HG03432 (cell line): Measurements from ENCODE around the gene GNG2.

Experiments used
- ATAC-seq: cut with Tn5 transposase; IDR thresholded peaks from one replicate; pipeline ENCODE4 v1.9.1; 2021; ENCODE audit warnings: mild to moderate bottlenecking, moderate library complexity; ENCODE audit not compliant: unreplicated experiment

Gene GNG2

DNA sequence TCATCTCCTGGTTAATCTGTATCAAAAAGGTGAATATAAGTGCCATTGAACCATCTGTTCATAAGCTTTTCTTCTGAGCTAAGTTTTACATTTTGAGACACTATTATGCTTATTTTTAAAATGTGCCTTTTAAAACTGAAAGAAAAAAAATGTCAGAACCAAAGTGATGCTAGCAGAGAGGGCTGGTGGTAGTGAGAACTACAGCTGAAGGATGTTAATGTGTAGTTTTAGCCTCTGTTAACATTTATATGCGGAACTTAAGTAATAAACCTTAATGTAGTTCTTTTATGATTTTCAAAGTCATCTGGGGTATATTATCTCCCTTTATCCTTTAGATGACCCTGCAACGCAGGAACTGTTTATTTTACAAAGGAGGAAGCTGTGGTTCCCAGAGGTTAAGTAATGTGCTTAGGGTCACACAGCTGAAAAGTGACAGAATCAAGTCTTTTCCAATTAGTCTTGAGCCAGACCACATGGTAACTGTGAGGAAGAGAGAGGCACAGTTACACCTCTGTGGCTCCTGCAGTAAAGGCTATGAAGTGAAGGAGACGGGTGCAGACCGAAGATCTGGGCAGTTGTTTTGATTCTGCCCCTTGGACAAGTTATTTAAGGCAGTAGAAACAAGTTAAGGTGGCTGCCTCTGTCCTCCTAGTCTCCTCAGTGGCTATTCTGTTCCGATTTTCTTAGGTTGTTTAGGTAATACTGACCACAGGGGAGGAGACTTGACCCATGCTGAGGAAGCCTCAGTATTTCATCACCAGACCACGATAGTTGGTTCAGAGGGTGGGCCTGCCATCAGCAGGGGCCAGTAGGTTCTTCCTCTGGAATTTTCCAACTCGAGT, 23.9 kb downstream of the GNG2 start:
- peak; percentile 72 for ATAC-seq

DNA sequence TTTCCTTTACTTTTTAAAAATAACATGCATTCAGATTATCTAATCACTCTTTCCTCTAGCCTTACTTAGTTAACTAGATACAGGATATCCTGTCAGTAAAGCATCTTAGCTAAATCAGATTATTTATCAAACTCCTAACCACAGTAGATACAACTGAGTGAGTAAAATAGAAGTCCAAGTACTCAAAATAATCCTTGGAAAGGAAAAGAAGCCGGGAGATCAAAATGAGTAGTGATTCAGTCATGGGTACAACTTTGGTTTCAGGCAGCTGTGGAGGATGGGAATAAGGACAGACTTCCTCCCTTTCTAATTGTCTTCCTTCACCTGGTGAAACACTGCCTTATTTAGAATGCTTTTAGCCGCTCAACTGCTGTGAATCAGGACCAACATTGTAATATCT, 29.4 kb downstream of the GNG2 start:
- no peak for ATAC-seq

DNA sequence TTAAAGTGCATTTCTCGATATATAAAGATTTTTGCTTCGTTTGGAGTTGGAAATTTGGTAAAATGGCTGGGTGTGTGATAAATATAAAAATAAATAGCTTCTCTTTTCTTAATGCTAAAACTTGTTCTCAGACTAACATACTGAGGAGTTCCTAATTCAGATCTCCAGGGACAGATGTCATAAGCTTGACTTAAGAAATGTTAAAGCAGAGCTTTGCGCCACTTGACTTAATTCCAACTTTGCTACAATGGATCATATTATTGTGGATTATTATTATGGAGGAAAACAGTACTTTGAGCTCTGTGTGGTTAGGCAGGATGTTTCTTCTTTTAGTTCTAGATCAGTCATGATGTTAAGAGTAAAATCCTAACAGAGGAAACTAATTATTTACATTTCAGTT, 33.8 kb downstream of the GNG2 start:
- no peak for ATAC-seq

DNA sequence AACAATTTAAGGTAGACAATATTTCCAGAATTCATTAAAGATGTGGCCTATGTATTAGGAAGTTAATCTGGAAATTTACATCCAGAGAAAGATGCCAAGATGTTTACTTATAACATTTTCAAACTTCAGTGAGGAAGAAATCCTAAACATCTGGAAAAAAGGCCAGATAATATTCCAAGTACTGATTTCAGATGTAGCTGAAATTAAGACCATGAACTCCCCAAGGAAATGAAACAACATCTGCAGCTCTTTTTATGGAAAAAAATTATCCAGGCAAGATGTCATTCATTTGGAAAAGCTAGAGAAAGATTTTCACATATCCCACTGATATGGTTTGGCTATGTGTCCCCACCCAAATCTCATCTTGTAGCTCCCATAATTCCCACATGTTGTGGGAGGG, 35.0 kb downstream of the GNG2 start:
- no peak for ATAC-seq

DNA sequence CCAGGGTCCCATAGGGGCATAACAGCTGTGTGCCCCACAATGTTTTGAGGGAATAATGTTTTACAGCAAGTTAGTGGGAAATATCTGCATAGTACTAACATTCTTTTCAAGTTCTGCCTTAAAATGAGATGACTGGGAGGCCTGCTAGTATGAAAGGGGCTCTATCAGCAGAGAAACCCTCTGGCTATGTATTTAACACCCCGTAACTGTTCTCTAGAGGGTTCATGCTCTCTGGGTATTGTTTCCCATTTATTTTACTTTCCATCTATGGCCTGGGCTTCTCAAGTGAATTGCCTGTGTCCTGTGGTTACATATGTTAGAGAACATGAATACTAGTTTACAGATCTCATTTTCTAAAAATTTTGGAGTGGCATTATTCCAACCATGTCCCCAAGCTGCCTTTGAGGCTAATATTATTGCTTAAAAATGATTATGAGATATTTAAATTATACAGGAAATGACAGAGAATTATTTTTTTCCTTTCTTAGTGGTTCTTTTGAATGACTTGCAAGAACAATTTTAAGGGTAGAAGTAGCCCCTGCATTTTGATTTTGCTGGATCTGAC, 37.5 kb downstream of the GNG2 start:
- no peak for ATAC-seq

DNA sequence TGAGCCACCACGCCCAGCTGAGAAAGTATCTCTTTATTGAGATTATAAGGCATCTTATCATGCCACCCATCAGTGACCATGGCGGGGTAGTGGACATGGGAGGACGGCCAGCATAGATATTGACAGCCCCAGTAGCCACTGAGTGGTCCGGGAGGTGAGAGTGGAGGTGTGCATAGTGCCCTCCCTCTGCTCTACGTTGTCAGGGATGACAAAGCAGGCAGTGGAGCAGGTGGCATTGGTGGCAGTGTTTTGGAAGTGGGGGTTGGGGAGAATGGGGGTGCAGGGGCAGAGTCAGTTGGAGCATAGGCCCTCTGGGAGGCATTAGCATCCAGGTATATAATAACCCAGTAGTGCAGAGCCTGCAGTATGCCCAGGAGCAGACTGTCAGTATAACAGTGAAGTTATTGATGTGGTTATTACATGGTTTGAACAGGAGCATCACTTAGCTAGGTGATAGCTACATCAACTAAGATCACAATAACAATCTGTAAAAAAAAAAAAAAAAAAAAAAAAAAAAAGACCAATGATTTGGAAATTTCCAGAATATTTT, 41.1 kb downstream of the GNG2 start:
- ATAC-seq, result no peak

DNA sequence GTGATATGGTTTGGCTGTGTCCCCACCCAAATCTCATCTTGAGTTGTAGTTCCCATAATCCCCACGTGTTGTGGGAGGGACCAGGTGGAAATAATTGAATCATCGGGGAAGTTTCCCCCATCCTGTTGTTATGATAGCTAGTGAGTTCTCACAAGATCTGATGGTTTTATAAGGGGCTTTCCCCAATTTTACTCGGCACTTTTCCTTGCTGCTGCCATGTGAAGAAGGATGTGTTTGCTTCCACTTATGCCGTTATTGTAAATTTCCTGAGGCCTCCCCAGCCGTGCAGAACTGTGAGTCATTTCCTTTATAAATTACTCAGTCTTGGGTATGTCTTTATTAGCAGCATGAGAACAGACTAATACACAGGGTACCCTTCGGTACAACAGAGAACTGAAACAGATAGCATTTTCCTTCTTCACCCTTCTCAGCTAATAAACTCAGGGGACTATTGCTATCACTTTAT, 45.3 kb downstream of the GNG2 start:
- ATAC-seq, result peak; percentile 94

DNA sequence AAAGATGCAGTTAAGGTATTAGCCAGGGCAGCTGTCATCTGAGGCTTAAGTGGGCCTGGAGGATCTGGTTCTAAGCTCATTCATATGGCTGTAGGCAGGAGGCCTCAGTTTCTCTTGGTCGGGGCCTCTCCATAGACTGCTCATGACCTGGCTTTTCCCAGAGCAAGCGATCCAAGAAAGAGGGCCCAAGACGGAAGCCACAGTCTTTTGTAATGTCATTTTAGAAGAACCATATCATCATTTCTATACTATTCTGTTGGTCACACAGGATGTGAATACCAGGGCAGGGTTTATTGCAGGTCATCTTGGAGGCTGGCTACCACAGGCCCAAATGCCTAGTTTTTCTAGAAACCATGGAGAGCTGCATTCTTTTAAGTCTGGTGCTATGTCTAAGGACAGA, 47.7 kb downstream of the GNG2 start:
- no peak for ATAC-seq

DNA sequence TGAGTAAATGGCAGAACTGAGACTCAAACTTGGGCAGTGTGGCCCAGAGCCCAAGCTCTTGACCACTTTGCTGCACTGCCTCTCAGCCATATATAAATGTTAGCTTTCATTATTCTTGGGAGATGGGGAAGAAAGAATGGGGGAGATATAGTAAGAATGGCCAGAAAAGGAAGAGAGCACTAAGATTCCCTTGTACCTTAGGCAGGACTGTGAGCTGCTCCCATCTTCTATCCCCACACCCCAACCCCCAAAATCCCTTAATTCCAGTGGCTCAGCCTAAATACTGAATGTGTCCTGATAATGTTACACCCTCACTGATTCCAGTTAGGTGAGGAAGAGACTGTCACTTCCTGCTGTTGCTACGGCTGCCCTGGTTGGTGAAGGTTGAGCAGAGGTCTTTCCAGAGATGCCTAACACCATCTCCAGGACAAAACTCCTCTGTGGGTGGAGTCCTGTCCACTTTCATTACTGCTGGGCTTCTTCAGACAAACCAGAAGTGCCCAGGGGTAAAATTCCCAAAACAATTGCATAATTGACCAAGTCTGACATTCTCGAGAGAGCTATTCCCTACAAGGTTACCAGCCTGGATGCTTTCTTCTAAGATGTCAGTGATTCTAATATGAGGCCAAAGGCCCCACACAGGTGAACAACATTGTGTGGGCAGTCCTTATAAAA, 51.8 kb downstream of the GNG2 start:
- no peak for ATAC-seq

DNA sequence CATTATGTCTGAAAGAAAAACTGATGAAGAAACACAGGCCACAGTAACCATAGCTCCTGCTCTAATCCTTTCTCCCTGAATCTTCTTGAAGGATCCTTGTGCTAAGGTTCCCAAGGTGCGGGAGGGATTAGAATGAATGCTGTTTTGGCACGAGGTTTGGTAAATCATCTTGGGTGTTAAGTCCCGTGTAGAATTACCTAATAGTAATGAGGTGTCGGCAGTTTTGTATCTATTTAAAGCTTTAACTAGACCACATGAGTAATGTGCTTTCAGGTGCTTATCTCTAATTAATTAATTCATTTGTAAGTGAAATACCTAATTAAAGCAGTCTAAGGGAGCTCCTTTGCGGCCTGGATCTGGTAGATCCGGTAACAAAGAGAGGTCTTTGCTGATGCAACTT, 53.9 kb downstream of the GNG2 start:
- no peak for ATAC-seq

DNA sequence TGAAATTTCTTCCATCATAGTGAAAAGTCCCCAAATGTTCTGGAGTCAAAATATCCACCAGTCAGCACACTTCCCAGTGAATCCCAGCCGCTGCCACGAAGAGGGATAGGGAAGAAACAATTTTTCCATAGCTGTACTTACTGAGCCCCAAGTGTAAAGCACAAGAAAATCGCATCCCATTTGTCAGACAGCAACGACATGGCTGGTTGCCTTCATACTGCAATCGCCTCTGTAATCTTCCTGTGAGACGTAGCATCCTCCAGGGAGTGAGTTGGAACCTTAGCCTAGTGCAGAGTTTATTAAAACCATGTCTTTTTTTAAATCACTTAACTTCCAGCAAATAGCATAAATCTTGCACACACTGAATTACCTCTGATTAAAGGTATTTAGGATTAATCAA, 56.8 kb downstream of the GNG2 start:
- ATAC-seq, result no peak

DNA sequence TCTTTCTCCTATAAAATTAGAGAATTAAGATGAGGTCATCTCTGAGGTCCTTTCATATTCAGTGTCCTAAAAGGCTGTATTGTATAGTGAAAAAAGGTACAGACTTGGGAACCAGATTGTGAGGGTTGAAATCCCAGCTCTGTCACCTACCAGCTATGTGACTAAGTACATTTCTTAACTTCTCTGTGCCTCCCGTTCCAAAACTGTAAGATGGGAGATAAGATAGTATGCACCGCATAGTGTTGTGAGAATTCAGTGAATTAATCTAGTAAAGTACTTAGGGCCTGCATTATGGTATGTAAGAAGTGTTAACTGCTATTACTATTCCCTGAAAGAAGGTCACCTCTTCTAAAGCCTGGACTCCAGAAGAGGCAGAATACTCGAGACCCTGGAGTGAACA, 60.6 kb downstream of the GNG2 start:
- no peak for ATAC-seq

DNA sequence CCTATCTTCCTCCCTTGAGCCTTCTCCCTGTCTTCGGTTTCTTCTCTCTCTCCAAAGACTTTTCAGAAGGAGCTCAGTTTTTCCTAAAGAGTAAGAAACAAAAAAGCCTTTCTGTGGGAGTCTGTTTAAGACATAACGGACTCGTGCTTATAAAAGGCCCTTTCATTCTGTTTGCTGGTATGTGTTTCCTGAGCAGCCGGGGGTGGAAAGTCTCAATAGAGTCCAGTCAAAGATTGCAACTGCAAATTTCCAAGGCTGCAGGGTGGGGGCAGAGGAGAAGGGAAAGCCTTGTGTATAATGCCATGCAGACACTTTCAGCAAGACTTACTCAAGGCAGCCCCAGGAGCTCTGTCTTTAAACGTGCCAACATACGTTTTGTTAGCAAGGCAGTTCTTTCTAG, 62.2 kb downstream of the GNG2 start:
- ATAC-seq, result no peak

DNA sequence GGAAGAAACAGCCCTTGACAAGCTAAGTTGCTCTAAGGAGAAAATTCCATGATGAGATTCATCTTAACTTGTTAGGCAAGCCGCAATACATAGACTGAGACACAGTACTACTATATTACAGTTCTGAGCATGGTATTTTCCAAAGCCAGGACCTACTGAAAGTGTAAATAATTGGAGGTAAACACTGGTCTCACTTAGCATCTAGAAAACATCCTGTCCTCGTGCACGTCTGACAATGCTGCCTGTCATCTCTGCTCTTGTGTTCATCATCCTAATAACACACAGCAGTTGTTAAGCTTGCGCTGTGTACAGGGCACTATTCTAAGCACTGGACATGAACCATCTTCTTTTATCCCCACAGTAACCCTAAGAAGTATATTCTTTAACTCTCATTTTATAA, 64.2 kb downstream of the GNG2 start:
- ATAC-seq, result no peak

DNA sequence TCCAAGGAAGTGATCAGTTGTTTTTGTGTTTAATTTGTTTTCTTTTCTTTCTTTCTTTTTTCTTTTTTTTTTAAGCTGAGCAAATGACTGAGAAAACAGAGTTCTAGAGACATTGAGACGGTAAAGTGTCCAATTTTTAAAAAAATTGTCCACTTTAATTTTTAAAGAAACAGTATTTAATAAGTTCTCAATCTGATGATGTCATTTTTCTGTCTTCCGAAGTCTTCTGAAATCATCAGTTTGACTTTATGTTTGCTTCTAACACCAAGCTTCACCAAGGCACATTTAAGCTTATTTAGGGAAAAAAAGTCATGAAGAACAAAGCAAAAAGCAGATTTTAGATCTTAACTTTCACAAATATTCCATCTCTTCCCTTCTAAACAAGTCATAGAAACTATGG, 65.6 kb downstream of the GNG2 start:
- no peak for ATAC-seq

DNA sequence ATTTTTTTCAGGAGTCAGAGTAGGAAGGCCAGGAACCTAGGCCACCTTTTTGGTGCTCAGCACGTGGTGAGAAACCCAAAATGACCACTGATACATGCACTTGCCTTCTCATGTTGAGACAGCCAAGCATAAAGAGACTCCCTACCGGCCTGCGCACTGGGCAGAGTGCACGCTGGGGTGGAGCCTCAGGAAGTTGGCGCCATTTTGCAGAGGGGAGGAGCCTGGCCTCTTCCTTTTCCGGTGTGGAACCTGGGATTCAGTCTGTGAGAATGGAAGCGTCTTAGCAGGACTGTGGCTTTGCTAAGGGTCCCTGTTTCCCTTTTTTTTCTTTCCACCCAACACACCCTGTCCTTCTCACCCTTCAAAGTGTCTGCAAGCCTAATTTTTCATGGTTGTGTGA, 66.0 kb downstream of the GNG2 start:
- ATAC-seq, result no peak

DNA sequence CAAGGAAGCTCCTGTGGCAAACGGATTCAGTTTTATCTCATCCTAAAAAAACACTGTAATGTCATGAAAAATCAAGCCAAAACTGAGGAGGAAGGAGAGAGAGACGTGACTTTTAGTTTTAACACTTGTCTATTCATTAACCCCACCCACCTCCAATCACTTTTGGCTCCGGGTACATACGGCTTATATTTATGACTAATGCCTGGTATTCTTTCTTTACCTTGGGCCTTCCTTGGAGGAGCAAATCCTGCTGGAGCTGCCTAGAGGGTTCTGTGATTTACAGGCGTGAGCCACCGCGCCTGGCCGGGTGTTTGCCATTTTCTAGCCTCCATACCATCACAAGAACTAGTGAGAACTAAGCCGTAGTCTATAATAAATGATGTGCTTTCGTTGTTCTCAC, 68.2 kb downstream of the GNG2 start:
- no peak for ATAC-seq

DNA sequence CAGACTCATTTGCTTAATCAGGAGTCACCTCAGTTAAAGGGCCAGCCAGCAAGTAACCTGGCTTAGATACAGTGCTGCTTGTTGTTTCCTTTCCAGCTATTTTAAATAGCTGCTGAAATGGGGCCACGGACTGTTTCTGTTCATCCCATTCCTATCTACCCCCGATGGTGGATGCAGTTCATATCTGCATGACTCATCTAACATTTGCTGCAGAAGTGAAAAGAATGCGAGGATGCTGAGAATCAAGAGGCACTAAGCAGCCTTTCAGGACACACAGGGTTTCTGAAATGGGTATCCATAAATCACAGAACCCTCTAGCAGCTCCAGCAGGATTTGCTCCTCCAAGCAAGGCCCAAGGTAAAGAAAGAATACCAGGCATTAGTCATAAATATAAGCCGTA, 68.8 kb downstream of the GNG2 start:
- ATAC-seq, result no peak

DNA sequence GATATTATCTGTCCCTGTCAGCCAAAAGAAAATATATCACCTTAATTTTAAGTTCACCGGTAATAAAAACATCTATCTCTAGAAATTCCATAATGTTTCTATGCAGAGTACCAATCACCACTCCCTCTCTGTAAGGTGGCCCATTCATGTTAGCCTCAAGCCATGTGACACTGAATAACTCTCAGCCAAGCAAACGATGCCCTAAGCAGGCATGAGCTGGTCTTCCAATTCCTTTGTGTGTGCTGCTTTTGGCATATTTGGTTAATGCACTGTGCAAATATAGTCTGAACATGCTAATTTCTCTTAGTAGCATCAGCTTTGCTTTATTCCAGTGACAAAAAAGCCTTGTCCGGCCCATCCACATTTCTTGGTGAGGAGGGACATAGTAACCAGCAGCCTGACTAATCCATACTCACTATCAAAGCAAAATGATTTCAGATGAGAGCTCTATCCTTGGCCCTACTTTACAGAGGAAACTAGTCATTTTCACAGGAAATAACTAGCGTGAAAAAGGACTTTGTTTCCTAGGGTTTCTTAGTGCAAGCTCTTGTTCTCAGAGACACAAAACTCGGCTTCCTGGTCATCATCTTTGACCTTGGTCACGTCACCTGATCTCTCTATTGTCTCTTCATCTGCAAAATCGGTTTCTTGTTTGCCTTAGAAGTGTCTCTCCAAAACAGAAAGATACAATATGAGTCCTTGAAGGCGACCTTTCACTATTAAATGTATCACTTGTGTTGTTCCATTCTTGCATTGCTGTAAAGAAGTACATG, 69.7 kb downstream of the GNG2 start:
- ATAC-seq, result no peak

DNA sequence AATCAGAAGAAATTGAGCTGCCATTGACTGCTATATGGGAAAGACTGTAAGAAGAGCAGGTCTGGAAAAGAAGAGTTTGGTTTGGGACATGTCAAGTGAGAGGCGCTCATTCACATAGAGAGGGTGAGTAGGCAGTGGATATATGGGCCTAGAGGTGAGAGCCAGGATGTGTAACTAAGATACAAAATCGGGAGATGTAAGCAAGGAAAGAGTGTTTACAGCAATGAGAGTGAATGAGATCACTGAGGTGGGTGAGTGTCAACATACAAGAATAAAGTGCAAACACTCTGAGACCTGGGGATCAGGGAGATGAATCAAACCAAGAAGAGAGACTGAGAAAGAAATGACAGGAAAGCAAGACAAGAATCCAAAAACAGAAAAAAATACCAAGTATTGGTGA, 70.9 kb downstream of the GNG2 start:
- no peak for ATAC-seq

DNA sequence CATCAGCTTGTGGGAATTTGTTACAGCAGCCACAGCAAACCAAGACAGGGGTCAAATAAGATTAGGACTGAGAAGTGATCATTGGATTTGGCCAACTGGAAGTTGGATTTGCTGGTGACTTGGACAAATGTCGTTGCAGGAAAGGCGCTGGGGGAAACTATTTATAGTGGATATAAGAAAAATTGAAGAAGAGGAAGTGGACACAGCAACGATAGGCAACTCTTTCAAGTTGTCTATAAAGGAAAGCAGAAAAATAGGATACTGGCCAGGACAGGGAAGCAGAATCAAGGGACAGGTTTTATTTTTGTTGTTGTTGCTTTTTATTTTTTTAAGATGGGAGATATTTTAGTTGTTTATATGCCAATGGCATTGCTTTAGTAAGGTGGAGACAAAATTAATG, 72.8 kb downstream of the GNG2 start:
- no peak for ATAC-seq
